T-helper 17 cell (primary cell): ENCODE measurements around the gene TMEM164. TPM values are rescaled to one million over a fixed set of nuclear protein-coding genes. Genes with fewer than 3 reads are reported as not detected.
A peak's percentile ranks its signal among the peaks of the same experiment; 100 is the strongest.

ENCODE experiments used
- ATAC-seq: fragments of 150-1000 bp; cut with Tn5 transposase; 2 replicates; pipeline ENCODE4 v1.10.0; 2021; ENCODE audit warnings: mild to moderate bottlenecking, moderate library complexity
- DNase-seq, 3 donors: peaks; one replicate each; pipeline versions ENCODE4 v3.0.0 to v3.0.0-alpha.2; 2020 to 2021
- H3K9me3 ChIP-seq: one replicate; pipeline ENCODE4 v1.7.0; 2013; ENCODE audit warnings: low read length, mild to moderate bottlenecking; ENCODE audit not compliant: control insufficient read depth, poor library complexity, severe bottlenecking
- H3K27ac Mint-ChIP-seq: one replicate; pipeline ENCODE4 v1.8.0; 2022; ENCODE audit warnings: mild to moderate bottlenecking, moderate library complexity, mixed read lengths
- H3K27me3 Mint-ChIP-seq: one replicate; pipeline ENCODE4 v1.8.0; 2022; ENCODE audit warnings: mixed read lengths
- H3K36me3 Mint-ChIP-seq: one replicate; pipeline ENCODE4 v1.8.0; 2022; ENCODE audit warnings: low read depth, mixed read lengths
- H3K4me1 Mint-ChIP-seq: one replicate; pipeline ENCODE4 v1.8.0; 2022; ENCODE audit warnings: mild to moderate bottlenecking, mixed read lengths
- H3K4me3 Mint-ChIP-seq: one replicate; pipeline ENCODE4 v1.8.0; 2022; ENCODE audit warnings: mild to moderate bottlenecking, moderate library complexity, mixed read lengths
- total RNA-seq, 4 donors: library from RNA in 2 of 4; stranded (reverse) in 2 of 4; gene quantifications; one replicate each; pipeline ENCODE4 v1.2.3 and lab custom pipeline; 2022 to 2026

TMEM164 gene
- total RNA-seq, 2 donors from 2014 or later = 15.1 to 32.7 TPM

DNA sequence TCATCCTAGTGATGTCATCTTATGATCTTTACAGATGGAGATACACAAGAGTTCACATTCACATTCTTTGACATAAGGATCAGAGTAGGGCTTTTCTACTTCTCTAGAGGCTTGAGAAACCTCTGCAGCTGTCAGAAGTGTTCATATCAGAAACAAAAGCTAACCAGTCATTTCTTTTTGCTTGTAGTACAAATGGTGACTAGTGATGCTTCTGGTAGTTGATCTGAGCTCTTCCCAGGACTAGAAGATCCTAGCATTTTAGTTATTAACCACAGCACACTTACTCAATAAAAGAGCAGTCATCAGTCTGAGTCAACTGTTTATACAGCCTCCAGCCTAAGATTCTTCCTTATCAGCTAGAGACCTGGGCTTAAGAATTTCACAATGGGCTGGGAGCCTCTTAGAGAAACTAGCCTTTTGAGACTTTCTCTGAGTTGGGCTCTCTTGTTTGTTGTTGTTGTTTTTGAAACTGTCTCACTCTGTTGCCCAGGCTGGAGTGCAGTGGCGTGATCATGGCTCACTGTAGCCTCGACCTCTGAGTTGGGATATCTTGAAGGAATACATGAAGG, 84.1 kb downstream of the TMEM164 start:
- H3K9me3 ChIP-seq = no peaks in the 10 kb centered on the region
- peaks cover 16% of the 10 kb centered on the region for H3K4me1 Mint-ChIP-seq
- H3K27me3 Mint-ChIP-seq = no peaks in the 10 kb centered on the region
- H3K36me3 Mint-ChIP-seq = peaks cover 2% of the 10 kb centered on the region
- no peak overlapping the region for H3K27ac Mint-ChIP-seq
- H3K4me3 Mint-ChIP-seq = no peak overlapping the region
- DNase-seq (no peak), ATAC-seq (no peak)

- H3K36me3 Mint-ChIP-seq = no peaks in the 10 kb centered on the region
- H3K4me3 Mint-ChIP-seq = no peak overlapping the region
- H3K9me3 ChIP-seq = no peaks in the 10 kb centered on the region
- peaks cover 16% of the 10 kb centered on the region for H3K4me1 Mint-ChIP-seq
- DNase-seq (no peak), ATAC-seq (no peak)
- H3K27ac Mint-ChIP-seq = no peak overlapping the region
- no peaks in the 10 kb centered on the region for H3K27me3 Mint-ChIP-seq
These were observed 84.8 kb downstream of the TMEM164 start for GRCh38 chrX:110087485-110088356.

GRCh38 chrX:110089656-110090403, 86.9 kb downstream of the TMEM164 start:
- Mint-ChIP-seq H3K27ac (no peak overlapping the region), H3K36me3 (no peaks in the 10 kb centered on the region), H3K27me3 (no peaks in the 10 kb centered on the region), H3K4me3 (no peak overlapping the region), H3K4me1 (peaks cover 16% of the 10 kb centered on the region)
- ATAC-seq (peak; percentile 23), DNase-seq (no peak)
- H3K9me3 ChIP-seq = no peaks in the 10 kb centered on the region

GRCh38 chrX:110097920-110098319, 95.0 kb downstream of the TMEM164 start:
- H3K4me3 Mint-ChIP-seq = no peak overlapping the region
- no peak for DNase-seq
- H3K27ac Mint-ChIP-seq = no peak overlapping the region
- no peaks in the 10 kb centered on the region for H3K9me3 ChIP-seq
- peaks cover 6% of the 10 kb centered on the region for H3K36me3 Mint-ChIP-seq
- ATAC-seq = no peak
- peaks cover 8% of the 10 kb centered on the region for H3K4me1 Mint-ChIP-seq
- H3K27me3 Mint-ChIP-seq = no peaks in the 10 kb centered on the region

GRCh38 chrX:110103344-110103743, 100.4 kb downstream of the TMEM164 start:
- no peak for ATAC-seq
- DNase-seq = no peak
- Mint-ChIP-seq H3K27me3 (no peaks in the 10 kb centered on the region), H3K4me1 (peaks cover 9% of the 10 kb centered on the region), H3K27ac (peak overlapping the region; percentile 63), H3K4me3 (no peak overlapping the region), H3K36me3 (peaks cover 2% of the 10 kb centered on the region)
- H3K9me3 ChIP-seq = no peaks in the 10 kb centered on the region

DNA sequence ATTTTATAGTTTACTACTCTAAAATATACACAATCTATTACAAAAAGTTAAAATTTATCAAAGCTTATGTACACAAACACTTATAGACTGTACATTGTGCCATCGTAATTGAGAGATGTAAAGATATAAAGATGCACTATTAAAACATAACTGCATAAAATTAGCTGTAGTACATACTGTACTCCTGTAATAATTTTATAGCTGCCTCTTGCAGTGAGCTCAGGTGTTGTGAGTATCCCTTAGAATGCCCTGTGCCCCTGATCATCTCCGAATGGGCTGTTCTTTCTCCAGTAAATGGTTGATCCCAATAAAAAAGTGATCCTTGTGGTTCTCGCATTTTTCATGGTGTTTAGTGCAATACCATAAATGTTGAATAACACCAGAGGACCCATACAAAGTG, 101.2 kb downstream of the TMEM164 start:
- Mint-ChIP-seq H3K36me3 (peaks cover 2% of the 10 kb centered on the region), H3K4me3 (no peak overlapping the region), H3K27me3 (no peaks in the 10 kb centered on the region), H3K27ac (no peak overlapping the region), H3K4me1 (peaks cover 9% of the 10 kb centered on the region)
- H3K9me3 ChIP-seq = no peaks in the 10 kb centered on the region
- ATAC-seq = no peak
- no peak for DNase-seq

GRCh38 chrX:110108381-110108821, 105.5 kb downstream of the TMEM164 start:
- no peaks in the 10 kb centered on the region for H3K9me3 ChIP-seq
- DNase-seq (no peak), ATAC-seq (no peak)
- Mint-ChIP-seq H3K27ac (no peak overlapping the region), H3K36me3 (peaks cover 2% of the 10 kb centered on the region), H3K27me3 (no peaks in the 10 kb centered on the region), H3K4me1 (no peaks in the 10 kb centered on the region), H3K4me3 (no peak overlapping the region)

DNA sequence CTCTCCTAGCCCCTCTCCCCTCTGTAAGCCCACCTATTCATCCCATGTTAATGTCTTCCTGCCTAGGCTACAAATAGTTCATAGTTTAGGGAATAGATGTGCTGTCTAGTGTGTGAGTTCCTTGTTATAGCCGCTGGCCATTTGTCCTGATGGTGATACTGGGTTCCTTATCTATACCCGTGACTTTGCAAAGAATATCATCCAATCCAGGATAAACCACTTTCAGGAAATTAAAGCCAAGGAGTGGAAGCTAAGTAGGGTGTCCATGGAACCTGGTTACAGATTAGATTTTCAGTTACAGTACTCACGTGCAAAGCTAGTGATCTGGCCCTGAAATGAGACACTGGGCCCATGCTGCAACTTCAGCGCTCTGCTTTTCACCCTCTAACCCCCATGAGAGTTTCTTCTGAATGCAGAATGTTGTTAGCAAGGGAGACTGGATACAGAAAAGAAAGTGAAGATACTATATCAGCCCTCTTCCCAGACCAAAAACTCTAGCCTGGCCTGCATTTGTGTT, 111.4 kb downstream of the TMEM164 start:
- Mint-ChIP-seq H3K4me1 (no peaks in the 10 kb centered on the region), H3K27ac (no peak overlapping the region)
- no peak for ATAC-seq

GRCh38 chrX:110116066-110116980, 113.4 kb downstream of the TMEM164 start:
- no peaks in the 10 kb centered on the region for H3K9me3 ChIP-seq
- ATAC-seq = no peak
- no peak for DNase-seq
- Mint-ChIP-seq H3K4me3 (no peak overlapping the region), H3K27ac (no peak overlapping the region), H3K4me1 (no peaks in the 10 kb centered on the region), H3K36me3 (peaks cover 4% of the 10 kb centered on the region), H3K27me3 (no peaks in the 10 kb centered on the region)

More for the DNA sequence above, 111.4 kb downstream of the TMEM164 start:
- no peak for DNase-seq
- peaks cover 2% of the 10 kb centered on the region for H3K36me3 Mint-ChIP-seq
- no peak overlapping the region for H3K4me3 Mint-ChIP-seq
- no peaks in the 10 kb centered on the region for H3K27me3 Mint-ChIP-seq
- no peaks in the 10 kb centered on the region for H3K9me3 ChIP-seq

- Mint-ChIP-seq H3K4me3 (no peak overlapping the region), H3K27me3 (no peaks in the 10 kb centered on the region), H3K4me1 (no peaks in the 10 kb centered on the region), H3K36me3 (peaks cover 2% of the 10 kb centered on the region), H3K27ac (no peak overlapping the region)
- DNase-seq = no peak
- no peaks in the 10 kb centered on the region for H3K9me3 ChIP-seq
- ATAC-seq = no peak
These were observed 115.6 kb downstream of the TMEM164 start for GRCh38 chrX:110118530-110118929.

DNA sequence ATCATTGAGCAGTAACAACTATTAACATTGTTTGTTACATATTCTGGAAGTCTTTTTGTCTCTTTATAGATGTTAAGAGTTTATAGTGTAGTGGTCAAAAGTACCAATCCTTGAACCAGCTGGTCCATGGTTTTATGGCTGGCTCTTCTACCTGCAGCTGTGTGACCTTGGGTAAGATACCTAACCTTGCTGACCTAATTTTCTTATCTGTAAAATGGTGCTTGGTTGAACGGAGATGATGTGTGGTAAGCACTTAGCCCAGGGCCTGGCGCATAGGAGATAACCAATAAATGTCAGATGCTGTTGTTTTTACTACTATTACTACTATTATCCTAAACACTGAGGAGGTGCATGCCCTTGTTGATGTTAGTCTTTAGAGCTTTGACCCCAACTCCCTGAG, 116.6 kb downstream of the TMEM164 start:
- no peaks in the 10 kb centered on the region for H3K27me3 Mint-ChIP-seq
- DNase-seq (no peak), ATAC-seq (no peak)
- H3K27ac Mint-ChIP-seq = no peak overlapping the region
- no peaks in the 10 kb centered on the region for H3K4me1 Mint-ChIP-seq
- peaks cover 2% of the 10 kb centered on the region for H3K36me3 Mint-ChIP-seq
- H3K9me3 ChIP-seq = no peaks in the 10 kb centered on the region
- no peak overlapping the region for H3K4me3 Mint-ChIP-seq

DNA sequence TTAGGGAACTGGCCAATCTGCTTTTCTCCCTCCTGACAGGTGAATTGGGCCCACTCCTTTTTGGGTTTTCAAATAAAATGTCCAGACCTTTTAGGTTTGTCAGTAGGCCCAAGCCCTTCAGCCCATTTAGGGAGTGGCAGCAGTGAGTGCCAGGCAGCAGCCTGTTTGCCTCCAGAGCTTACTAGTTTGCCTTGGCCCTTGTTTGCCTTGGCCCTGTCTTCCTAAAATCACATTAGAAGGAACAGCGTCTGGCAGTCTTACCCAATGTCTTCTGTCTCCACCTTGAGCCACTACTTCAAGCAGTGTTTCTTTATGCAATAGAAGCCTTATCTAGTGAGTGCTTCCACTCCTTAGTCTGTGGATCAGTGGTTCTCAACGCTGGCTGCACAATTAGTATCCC, 117.1 kb downstream of the TMEM164 start:
- Mint-ChIP-seq H3K4me3 (no peak overlapping the region), H3K27me3 (no peaks in the 10 kb centered on the region), H3K27ac (no peak overlapping the region), H3K4me1 (no peaks in the 10 kb centered on the region), H3K36me3 (peaks cover 2% of the 10 kb centered on the region)
- H3K9me3 ChIP-seq = no peaks in the 10 kb centered on the region
- DNase-seq = no peak
- no peak for ATAC-seq
